GM03348 (cell line): ENCODE results near the gene SCGB3A1.

Source experiments
- DNase-seq: peaks from one replicate; pipeline ENCODE4 v3.0.0; 2012; ENCODE audit warnings: low spot score

SCGB3A1 gene

DNA sequence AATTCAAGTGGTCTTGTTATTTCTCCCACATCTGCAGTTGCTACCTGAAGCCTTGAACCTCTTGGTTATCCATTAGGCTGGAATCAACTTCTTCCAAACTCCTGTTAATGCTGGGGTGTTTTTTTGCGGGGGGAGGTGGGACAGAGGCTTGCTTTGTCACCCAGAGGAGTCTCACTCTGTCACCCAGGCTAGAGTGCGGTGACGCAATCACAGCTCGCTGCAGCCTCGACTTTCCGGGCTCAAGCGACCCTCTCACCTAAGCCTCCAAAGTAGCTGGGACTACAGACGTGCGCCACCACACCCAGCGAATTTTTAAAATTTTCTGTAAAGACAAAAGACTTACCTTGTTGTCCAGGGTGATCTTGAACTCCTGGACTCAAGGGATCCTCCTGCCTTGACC is 4.4 kb downstream of the SCGB3A1 start:
- no peak for DNase-seq

DNA sequence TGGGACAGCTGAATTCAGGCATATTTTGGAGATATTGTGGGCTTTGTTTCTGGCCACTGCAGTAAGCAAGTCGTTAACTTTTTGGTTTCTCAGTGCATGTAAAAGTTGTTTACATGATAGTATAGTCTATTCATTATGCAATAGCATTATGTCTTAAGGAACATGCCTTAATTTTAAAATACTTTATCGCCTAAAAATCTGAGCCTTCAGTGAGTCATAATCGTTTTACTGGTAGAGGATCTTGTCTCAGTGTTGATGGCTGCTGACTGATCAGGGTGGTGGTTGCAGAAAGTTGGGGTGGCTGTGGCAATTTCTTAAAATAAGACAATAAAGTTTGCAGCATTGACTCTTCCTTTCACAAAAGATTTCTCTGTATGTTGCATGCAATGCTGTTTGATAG is 5.1 kb downstream of the SCGB3A1 start:
- no peak for DNase-seq

DNA sequence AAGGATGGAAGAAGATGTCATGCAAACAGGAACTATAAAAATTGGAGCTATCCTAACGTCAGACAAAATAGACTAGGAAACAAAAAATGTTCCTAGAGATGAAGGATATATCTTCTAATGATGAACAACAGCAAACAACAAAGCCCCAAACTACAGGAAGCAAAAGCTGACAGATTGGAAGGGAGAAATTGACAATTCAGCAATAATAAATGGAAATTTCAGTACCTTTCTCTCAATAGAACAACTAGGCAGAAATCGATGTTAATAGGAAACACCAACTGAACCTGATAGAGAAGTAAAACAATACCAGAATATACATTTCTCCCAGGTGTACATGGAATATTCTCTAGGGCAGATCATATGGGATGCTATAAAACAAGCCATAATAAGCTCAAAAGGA is 7.6 kb downstream of the SCGB3A1 start:
- DNase-seq: no peak

DNA sequence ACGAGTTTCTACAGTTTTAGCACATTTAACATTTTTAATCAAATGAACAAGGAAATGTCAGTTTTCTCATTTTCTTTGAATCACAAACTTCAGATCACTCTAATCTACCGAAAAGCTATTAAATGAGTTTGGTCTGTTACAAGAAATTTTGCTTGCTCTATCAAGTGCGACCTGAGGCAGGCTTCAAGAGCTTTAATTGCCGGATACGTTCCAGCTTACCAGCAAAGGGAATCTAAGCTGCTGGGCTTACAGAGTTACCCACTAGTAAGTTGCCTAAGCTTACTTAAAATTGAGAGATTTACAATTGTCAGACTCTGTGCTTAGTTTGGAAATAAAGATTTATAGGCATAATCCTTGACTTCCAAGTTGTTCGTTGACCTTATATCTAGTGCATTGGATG is 10.6 kb downstream of the SCGB3A1 start:
- no peak for DNase-seq

DNA sequence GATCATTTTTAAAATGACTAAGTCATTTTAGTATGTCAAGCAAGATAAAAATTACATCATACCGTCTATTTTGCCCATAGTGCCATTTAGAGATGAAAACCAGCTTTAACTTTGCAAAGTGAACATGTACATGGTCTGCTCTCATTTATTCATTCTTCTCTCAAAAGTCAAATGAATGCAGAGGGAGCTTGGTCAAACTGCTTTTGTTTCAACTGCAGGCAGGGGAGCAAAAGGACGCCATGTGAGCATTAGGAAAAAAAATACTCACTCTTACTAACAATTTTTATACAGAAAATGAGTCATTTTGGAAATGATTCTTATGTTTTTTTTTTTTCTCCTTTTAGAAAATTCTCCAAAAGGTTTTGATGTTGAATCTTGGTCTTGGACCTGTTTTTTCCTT is 15.7 kb downstream of the SCGB3A1 start:
- DNase-seq: no peak

DNA sequence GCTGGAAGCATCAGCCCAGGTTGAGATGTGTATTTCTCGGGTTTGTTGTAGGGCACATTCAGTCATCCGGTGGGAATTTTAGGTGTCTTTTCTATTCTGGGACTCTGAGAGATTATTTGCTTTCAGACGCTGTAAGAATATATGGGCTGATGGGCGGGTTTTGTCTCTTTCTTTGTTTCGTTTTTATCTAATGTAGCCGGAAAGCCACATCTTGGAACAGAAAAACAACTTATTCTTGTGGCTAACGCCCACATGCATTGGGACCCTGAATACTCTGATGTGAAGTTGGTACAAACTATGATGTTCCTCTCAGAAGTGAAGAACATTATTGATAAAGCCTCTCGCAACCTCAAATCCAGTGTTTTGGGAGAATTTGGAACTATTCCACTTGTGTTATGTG is 22.4 kb downstream of the SCGB3A1 start:
- DNase-seq: no peak

DNA sequence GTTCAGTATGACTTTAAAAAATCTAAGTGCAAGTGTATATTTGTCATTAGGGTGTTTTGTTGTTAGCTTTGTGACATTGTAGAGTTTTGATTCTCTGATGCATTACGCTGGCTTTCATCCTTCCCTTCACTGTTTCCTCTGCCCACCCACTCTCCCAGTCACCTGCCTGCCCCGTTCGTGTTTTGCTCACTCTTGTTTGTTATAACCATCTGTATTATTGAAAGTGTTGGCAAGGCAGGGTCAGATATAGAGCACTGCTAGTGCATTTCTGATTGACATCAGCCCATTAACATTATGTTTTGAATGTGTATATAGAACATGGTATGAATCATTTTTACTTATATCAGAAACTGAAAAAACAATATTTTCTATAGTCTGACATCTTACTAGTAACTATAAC is 27.3 kb downstream of the SCGB3A1 start:
- DNase-seq: no peak

DNA sequence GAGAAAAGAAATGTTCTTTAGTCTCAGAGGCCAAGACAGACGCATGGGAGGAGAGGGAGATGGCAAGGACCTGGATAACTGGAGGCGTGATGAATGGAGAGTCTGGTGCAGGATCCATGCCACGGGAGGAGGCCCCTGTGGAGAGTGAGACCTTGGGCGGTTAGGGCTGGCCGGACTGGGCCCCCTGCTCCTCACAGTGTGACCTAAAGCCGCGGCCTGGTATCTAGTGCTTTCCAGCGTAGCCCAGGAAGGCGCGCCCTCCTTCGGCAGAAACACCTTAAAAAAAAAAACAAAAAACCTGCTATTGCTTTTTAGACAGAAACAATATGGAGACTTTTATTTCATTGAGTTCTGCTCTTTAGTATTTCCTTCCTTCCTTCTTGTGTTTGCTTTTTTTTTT is 33.1 kb downstream of the SCGB3A1 start:
- DNase-seq: no peak

DNA sequence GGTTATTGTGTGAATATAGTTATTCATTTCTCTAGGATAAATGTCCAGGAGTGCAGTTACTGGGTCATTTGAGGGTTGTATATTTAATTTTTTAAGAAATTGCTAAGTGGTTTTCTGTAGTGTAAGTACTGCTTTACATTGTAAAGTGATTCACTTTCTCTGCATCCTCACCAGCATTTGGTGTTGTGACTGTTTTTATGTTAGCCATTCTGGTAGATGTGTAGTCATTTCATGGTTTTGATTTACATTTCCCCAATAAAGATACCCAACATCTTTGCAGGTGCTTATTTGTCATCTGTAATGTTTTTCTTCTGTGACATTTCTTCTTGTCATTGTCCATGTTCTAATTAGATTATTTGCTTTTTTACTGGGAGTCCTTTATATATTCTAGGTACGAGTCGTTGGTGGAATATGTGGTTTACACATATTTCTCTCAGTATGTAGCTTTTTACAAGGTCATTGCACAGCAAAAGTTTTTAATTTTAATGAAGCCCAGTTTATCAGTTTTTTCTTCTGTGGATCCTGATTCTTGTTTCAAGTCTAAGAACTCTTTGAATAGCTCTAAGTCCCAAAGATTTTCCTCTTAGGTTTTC is 34.0 kb downstream of the SCGB3A1 start:
- DNase-seq: no peak

DNA sequence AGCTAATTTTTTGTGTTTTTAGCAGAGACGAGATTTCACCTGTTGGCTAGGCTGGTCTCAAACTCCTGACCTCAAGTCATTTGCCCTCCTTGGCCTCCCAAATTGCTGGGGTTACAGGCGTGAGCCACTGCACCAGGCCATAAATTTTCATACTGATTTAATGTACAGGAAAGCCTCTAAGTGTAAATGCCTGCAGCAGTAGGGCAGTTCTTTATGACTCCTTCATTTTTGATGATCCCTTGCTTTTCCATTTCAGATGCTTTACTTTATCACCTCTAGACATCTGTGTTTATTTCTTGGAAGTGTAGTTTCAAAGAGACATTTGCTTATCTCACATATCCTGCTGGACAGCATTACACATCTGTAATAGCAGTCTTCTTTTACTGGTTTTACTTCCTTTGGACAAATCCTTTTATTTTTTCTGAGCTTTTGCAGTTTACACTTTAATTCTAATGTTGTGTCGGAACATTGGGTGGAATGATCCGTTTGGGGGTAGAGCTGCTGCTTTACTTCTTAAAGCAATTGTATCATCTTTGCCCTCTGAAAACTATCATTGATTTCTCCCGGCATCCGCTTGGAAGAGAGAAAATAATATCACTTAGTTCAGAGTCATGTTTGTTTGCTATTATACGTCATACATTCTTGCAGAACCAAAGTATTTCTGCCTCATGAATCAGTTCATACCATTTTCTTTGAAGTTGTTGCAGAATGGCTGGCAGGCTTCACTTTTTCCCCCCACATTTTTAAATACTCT is 36.0 kb downstream of the SCGB3A1 start:
- DNase-seq: no peak

DNA sequence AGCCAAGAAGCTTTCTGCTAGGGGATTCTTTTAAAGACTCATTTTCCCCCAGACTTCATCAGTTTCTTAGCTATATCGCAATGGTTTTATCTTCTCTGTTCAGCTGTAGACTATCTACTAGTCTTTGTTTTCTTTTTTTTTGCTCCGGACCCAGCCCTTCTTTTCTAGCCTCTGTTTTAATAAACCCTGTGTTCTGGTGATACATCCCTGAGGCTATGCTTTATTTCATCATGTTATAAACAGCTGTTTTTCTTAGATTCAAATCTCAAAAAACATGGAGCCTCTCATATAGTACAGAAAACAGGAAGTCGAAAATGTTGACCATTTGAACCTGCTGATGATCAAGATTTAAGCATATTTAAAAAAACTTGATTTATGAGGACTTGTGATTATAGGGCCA is 37.8 kb downstream of the SCGB3A1 start:
- no peak for DNase-seq

DNA sequence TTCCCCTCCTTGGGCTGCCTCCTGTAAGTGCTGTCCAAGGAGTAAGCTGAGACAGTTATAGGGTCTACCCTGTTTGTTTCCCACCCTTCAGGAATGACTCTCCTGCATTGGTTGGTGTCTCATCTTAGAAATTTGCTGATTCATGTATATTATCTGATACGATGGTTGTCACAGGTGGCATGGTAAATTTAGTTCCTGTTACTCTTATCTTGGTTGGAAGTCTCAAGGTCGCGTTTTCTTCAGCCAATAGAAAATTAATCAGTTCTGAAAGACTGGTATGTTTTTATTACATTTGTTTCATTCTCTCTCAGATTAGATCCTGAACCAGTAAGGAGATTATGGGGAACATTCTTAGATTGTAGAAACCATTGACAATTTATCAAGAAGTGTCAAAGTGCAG is 42.7 kb downstream of the SCGB3A1 start:
- DNase-seq: no peak

DNA sequence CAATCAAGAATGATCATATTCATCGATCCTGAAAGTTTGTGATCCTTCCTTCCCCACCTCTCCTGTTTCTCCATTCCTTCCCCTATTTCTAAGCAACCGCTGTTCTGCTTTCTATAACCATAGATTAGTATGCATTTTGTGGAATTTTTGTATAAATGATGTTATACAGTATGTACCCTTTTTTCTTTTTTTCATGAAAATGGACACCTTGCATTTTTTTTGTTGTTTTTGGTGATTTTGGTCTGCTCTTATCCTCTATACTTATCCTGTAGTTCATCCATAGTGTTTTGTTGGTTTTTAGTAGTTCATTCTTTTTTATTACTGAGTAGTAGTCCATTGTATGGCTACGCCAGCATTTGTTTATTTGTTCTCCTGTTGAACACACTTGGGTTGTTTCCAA is 46.1 kb downstream of the SCGB3A1 start:
- no peak for DNase-seq

DNA sequence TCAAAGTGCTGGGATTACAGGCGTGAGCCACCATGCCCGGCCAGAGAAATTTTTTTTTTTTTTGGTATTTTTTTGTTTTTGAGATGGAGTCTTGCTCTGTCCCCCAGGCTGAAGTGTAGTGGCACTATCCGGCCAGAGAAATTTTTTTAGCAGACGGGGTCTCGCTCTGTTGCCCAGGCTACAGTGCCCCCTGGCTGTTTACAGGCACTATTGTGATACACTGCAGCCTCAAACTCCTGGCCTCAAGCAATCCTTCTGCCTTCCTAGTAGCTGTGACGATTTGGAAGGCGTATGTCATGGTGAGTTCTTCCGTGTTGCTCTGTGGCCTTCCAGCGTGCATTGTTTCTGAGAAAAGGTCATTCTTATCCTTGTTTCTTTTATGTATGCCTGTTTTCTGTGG is 49.6 kb downstream of the SCGB3A1 start:
- no peak for DNase-seq
